ENCODE results near the gene ASB8.

- TF ChIP-seq, protein P1, sequence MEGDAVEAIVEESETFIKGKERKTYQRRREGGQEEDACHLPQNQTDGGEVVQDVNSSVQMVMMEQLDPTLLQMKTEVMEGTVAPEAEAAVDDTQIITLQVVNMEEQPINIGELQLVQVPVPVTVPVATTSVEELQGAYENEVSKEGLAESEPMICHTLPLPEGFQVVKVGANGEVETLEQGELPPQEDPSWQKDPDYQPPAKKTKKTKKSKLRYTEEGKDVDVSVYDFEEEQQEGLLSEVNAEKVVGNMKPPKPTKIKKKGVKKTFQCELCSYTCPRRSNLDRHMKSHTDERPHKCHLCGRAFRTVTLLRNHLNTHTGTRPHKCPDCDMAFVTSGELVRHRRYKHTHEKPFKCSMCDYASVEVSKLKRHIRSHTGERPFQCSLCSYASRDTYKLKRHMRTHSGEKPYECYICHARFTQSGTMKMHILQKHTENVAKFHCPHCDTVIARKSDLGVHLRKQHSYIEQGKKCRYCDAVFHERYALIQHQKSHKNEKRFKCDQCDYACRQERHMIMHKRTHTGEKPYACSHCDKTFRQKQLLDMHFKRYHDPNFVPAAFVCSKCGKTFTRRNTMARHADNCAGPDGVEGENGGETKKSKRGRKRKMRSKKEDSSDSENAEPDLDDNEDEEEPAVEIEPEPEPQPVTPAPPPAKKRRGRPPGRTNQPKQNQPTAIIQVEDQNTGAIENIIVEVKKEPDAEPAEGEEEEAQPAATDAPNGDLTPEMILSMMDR (conservative IDR thresholded peaks at IDR 0.05; ENCODE audit: low read depth, low read length): no peak
- TF ChIP-seq SMC3 (IDR thresholded peaks at IDR 0.05; ENCODE audit: low read depth, low read length) (no peak), POLR2A (IDR thresholded peaks at IDR 0.05; ENCODE audit: low read depth, low read length) (no peak), BHLHE40 (IDR thresholded peaks at IDR 0.05; ENCODE audit: low read depth, low read length) (no peak), MAZ (IDR thresholded peaks at IDR 0.05; ENCODE audit: borderline replicate concordance, low read depth, low read length) (no peak), RCOR1 (IDR thresholded peaks at IDR 0.05; ENCODE audit: insufficient replicate concordance, low read length) (no peak), RAD21 (IDR thresholded peaks at IDR 0.05; ENCODE audit: low read length) (no peak)
Measured at GRCh38 chr12:48160046-48160445, 2.7 kb upstream of the ASB8 start.

Data from IMR-90 (cell line).